ENCODE measurements around the gene YTHDF2. TPM values are rescaled to one million over a fixed set of nuclear protein-coding genes. Genes with fewer than 3 reads are reported as not detected.
"Not testable (repeated sequence)": the region's sequence is repeated elsewhere in the genome, so short reads cannot be mapped to it uniquely, and the experiment has no call there.

Gene YTHDF2
- total RNA-seq, 2 donors from 2014 or later = 20.2 to 28.7 TPM

- H3K36me3 ChIP-seq (replicated peaks in 1 of 2; ENCODE audit: insufficient read depth in 1 of 2, low read depth in 2 of 2) = peaks cover 0 to 2% of the 10 kb centered on the region in 2 donors
- no peak overlapping the region for H3K4me3 ChIP-seq
- TF ChIP-seq, protein P1, sequence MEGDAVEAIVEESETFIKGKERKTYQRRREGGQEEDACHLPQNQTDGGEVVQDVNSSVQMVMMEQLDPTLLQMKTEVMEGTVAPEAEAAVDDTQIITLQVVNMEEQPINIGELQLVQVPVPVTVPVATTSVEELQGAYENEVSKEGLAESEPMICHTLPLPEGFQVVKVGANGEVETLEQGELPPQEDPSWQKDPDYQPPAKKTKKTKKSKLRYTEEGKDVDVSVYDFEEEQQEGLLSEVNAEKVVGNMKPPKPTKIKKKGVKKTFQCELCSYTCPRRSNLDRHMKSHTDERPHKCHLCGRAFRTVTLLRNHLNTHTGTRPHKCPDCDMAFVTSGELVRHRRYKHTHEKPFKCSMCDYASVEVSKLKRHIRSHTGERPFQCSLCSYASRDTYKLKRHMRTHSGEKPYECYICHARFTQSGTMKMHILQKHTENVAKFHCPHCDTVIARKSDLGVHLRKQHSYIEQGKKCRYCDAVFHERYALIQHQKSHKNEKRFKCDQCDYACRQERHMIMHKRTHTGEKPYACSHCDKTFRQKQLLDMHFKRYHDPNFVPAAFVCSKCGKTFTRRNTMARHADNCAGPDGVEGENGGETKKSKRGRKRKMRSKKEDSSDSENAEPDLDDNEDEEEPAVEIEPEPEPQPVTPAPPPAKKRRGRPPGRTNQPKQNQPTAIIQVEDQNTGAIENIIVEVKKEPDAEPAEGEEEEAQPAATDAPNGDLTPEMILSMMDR (IDR thresholded peaks at IDR 0.05) = no peak
- no peak for TF ChIP-seq POLR2A (IDR thresholded peaks at IDR 0.05)
- ATAC-seq (no peak), DNase-seq (no peak)
- intact Hi-C loops (cut with DNase I) = no loop called here
- H3K4me1 ChIP-seq = peaks cover 86% of the 10 kb centered on the region
- 86 to 87% methylated on average over 5 of the region's 5 CpGs for WGBS, 2 donors
- H3K27ac ChIP-seq = no peak overlapping the region
- no peaks in the 10 kb centered on the region for H3K27me3 ChIP-seq
- H3K9me3 ChIP-seq = no peaks in the 10 kb centered on the region
These were observed 13.6 kb downstream of the YTHDF2 start for GRCh38 chr1:28750330-28750729.

- H3K36me3 ChIP-seq (replicated peaks in 1 of 2; ENCODE audit: insufficient read depth in 1 of 2, low read depth in 2 of 2); H3K4me3 ChIP-seq; H3K9me3 ChIP-seq; H3K27ac ChIP-seq; H3K27me3 ChIP-seq; intact Hi-C loops (cut with DNase I); DNase-seq; ATAC-seq: not testable (repeated sequence)
- H3K4me1 ChIP-seq = peaks cover 88% of the 10 kb centered on the region
- WGBS, 2 donors = 86 to 90% methylated on average over 8 of the region's 8 CpGs
These were observed 14.1 kb downstream of the YTHDF2 start for GRCh38 chr1:28750771-28751294.

GRCh38 chr1:28751315-28752060 lies 14.7 kb downstream of the YTHDF2 start:
- Histone ChIP-seq H3K27me3 (no peaks in the 10 kb centered on the region), H3K9me3 (no peaks in the 10 kb centered on the region), H3K36me3 (replicated peaks in 1 of 2; ENCODE audit: insufficient read depth in 1 of 2, low read depth in 2 of 2) (peaks cover 0 to 2% of the 10 kb centered on the region in 2 donors), H3K27ac (no peak overlapping the region), H3K4me3 (no peak overlapping the region), H3K4me1 (peaks cover 88% of the 10 kb centered on the region)
- TF ChIP-seq, protein P1 (IDR thresholded peaks at IDR 0.05) = no peak
- TF ChIP-seq POLR2A (IDR thresholded peaks at IDR 0.05) = no peak
- 21 to 31% methylated on average over 2 of the region's 2 CpGs for WGBS, 2 donors
- intact Hi-C loops (cut with DNase I) = no loop called here
- ATAC-seq = no peak
- no peak for DNase-seq

- Histone ChIP-seq H3K36me3 (replicated peaks in 1 of 2; ENCODE audit: insufficient read depth in 1 of 2, low read depth in 2 of 2) (peaks cover 2 to 3% of the 10 kb centered on the region in 2 donors), H3K9me3 (no peaks in the 10 kb centered on the region), H3K27me3 (no peaks in the 10 kb centered on the region), H3K4me1 (peaks cover 62% of the 10 kb centered on the region), H3K4me3 (no peak overlapping the region), H3K27ac (peak overlapping the region in 1 of 4 donors; percentile 12)
- intact Hi-C loops (cut with DNase I) = no loop called here
- ATAC-seq (no peak), DNase-seq (no peak)
- 24 to 38% methylated on average over 1 of the region's 1 CpG for WGBS, 2 donors
- TF ChIP-seq, protein P1 (IDR thresholded peaks at IDR 0.05) = no peak
- TF ChIP-seq POLR2A (IDR thresholded peaks at IDR 0.05) = no peak
These were observed 19.0 kb downstream of the YTHDF2 start for GRCh38 chr1:28755701-28756100.

- Histone ChIP-seq H3K27me3 (no peaks in the 10 kb centered on the region), H3K4me1 (peaks cover 50% of the 10 kb centered on the region), H3K27ac (no peak overlapping the region), H3K36me3 (replicated peaks in 1 of 2; ENCODE audit: insufficient read depth in 1 of 2, low read depth in 2 of 2) (peaks cover 2 to 3% of the 10 kb centered on the region in 2 donors), H3K9me3 (no peaks in the 10 kb centered on the region), H3K4me3 (no peak overlapping the region)
- DNase-seq (peak in 1 of 4 donors; percentile 10), ATAC-seq (no peak)
- intact Hi-C loops (cut with DNase I) = no loop called here
- TF ChIP-seq POLR2A (IDR thresholded peaks at IDR 0.05) = no peak
- TF ChIP-seq, protein P1 (IDR thresholded peaks at IDR 0.05) = peak in 2 of 7 experiments; percentile 21 to 22
- WGBS, 2 donors = 25 to 33% methylated on average over 5 of the region's 5 CpGs
These were observed 20.1 kb downstream of the YTHDF2 start for GRCh38 chr1:28756846-28757245.
